Erythroblast (primary cell): ENCODE results near the gene ENHO.

Source experiments
- GATA1 ChIP-seq: IDR thresholded peaks from 2 replicates; pipeline ENCODE4 v1.6.1; 2011; ENCODE audit warnings: low read depth, mild to moderate bottlenecking, control low read depth, low read length, moderate library complexity
- POLR2A ChIP-seq: IDR thresholded peaks from 2 replicates; pipeline ENCODE4 v1.6.1; 2011; ENCODE audit warnings: mild to moderate bottlenecking, low read length

DNA sequence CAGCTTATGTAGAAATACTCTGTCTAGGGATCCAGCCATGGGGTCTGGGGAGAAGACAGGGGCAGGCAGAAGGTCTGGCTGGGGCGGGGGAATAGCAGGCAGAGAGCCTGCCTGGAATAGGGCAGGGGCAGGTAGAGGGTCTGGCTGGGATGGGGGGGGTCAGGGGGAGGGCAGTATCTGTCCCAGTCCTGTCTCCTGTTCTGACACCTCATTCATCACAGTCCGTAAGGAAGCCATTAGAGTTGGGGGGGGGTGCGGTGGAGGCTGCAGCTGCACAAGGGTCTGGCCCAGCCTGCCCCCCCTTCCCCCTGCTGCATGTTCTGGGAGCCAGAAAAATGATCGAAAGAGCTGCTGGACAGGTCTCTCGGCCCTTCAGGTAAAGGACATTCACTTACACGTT is 34.2 kb upstream of the ENHO start:
- no peak for TF ChIP-seq POLR2A
- no peak for TF ChIP-seq GATA1
